GM12874 (cell line): ENCODE measurements around the gene ZNF655.

Experiments
- CTCF ChIP-seq: IDR thresholded peaks from 2 replicates; pipeline ENCODE4 v1.5.1; 2011; ENCODE audit warnings: low read depth, mild to moderate bottlenecking, control low read depth, low read length, moderate library complexity; ENCODE audit not compliant: insufficient read depth

ZNF655 gene

GRCh38 chr7:99617192-99617781, 58.8 kb downstream of the ZNF655 start:
- TF ChIP-seq CTCF: no peak

GRCh38 chr7:99618726-99619125, 60.3 kb downstream of the ZNF655 start:
- TF ChIP-seq CTCF: no peak

- no peak for TF ChIP-seq CTCF
These were observed 61.2 kb downstream of the ZNF655 start for GRCh38 chr7:99619571-99620130.

GRCh38 chr7:99621271-99621670, 62.8 kb downstream of the ZNF655 start:
- no peak for TF ChIP-seq CTCF

- TF ChIP-seq CTCF: no peak
These were observed 64.2 kb downstream of the ZNF655 start for GRCh38 chr7:99622596-99622995.

- TF ChIP-seq CTCF: no peak
These were observed 64.8 kb downstream of the ZNF655 start for GRCh38 chr7:99623091-99623693.

- no peak for TF ChIP-seq CTCF
These were observed 65.4 kb downstream of the ZNF655 start for GRCh38 chr7:99623702-99624447.
